SJCRH30 (cell line): ENCODE data around the gene TM9SF4. TPM values are rescaled to one million over a fixed set of nuclear protein-coding genes. Genes with fewer than 3 reads are reported as not detected.

Source experiments
- DNase-seq, 2 experiments: peaks; one replicate each; pipeline ENCODE4 v3.0.0-alpha.2; 2015 to 2020
- H3K27ac ChIP-seq: fragments of 250-450 bp; sonication (Bioruptor Pico); 2 replicates; pipeline ENCODE4 v1.5.1; 2020; ENCODE audit warnings: mild to moderate bottlenecking, moderate library complexity
- H3K27me3 ChIP-seq: fragments of 250-450 bp; sonication (Bioruptor Pico); 2 replicates; pipeline ENCODE4 v1.5.1; 2020; ENCODE audit warnings: mild to moderate bottlenecking, moderate library complexity
- H3K36me3 ChIP-seq: fragments of 250-450 bp; sonication (Bioruptor Pico); 2 replicates; pipeline ENCODE4 v1.5.1; 2020; ENCODE audit warnings: mild to moderate bottlenecking, moderate library complexity
- H3K4me1 ChIP-seq: fragments of 250-450 bp; sonication (Bioruptor Pico); 2 replicates; pipeline ENCODE4 v1.5.1; 2020; ENCODE audit warnings: mild to moderate bottlenecking, moderate library complexity
- H3K4me3 ChIP-seq: fragments of 250-450 bp; sonication (Bioruptor Pico); 2 replicates; pipeline ENCODE4 v1.5.1; 2020; ENCODE audit warnings: mild to moderate bottlenecking, moderate library complexity
- H3K9me3 ChIP-seq: fragments of 250-450 bp; sonication (Bioruptor Pico); replicated peaks from 2 replicates; pipeline ENCODE4 v1.5.1; 2020; ENCODE audit warnings: mild to moderate bottlenecking, moderate library complexity
- total RNA-seq: library from RNA; depleted of rRNA; stranded (reverse); fragments of >200 nt; shearing (Covaris generic); gene quantifications from 2 replicates; pipeline ENCODE4 v1.2.3, GENCODE V29; 2014

Gene TM9SF4
- total RNA-seq, 1 experiment from 2014 or later, result 40.0 TPM

- H3K4me3 ChIP-seq, result peak overlapping the region; percentile 95
- peaks cover 29% of the 10 kb centered on the region for H3K4me1 ChIP-seq
- H3K27me3 ChIP-seq, result no peaks in the 10 kb centered on the region
- no peak overlapping the region for H3K27ac ChIP-seq
- DNase-seq, result no peak
- no peaks in the 10 kb centered on the region for H3K9me3 ChIP-seq
- peaks cover 23% of the 10 kb centered on the region for H3K36me3 ChIP-seq
Measured at GRCh38 chr20:32205843-32206759, 96.6 kb downstream of the TM9SF4 start.

- Histone ChIP-seq H3K4me1 (peaks cover 29% of the 10 kb centered on the region), H3K27ac (peak overlapping the region; percentile 51), H3K27me3 (no peaks in the 10 kb centered on the region), H3K36me3 (peaks cover 21% of the 10 kb centered on the region; the same call in 1 of the 2 replicates), H3K9me3 (no peaks in the 10 kb centered on the region), H3K4me3 (peak overlapping the region; percentile 95)
- peak; percentile 17 to 41 for DNase-seq
Measured at GRCh38 chr20:32206760-32207625, 97.5 kb downstream of the TM9SF4 start.

GRCh38 chr20:32207626-32208498 is 98.3 kb downstream of the TM9SF4 start, which contains the start of the genes PLAGL2 and POFUT1:
PLAGL2 (minus strand) TSS chr20:32207743; CDS start chr20:32202178, 5,565 bp downstream.
POFUT1 (plus strand) TSS chr20:32207880; CDS start chr20:32207942, 62 bp downstream.
- Histone ChIP-seq H3K36me3 (peaks cover 22% of the 10 kb centered on the region; the same call in 1 of the 2 replicates), H3K27me3 (no peaks in the 10 kb centered on the region), H3K27ac (peak within 1 kb of the TSS; percentile 66), H3K4me1 (peaks cover 29% of the 10 kb centered on the region), H3K9me3 (no peaks in the 10 kb centered on the region), H3K4me3 (peak within 1 kb of the TSS; percentile 95)
- peak; percentile 90 to 94 for DNase-seq

- Histone ChIP-seq H3K36me3 (peaks cover 22% of the 10 kb centered on the region), H3K9me3 (no peaks in the 10 kb centered on the region), H3K4me3 (peak overlapping the region; percentile 95), H3K27ac (no peak overlapping the region), H3K27me3 (no peaks in the 10 kb centered on the region), H3K4me1 (peaks cover 29% of the 10 kb centered on the region)
- peak in 1 of 2 experiments; percentile 33 for DNase-seq
Measured at GRCh38 chr20:32208499-32209154, 99.1 kb downstream of the TM9SF4 start.

GRCh38 chr20:32209850-32210605 is 100.5 kb downstream of the TM9SF4 start:
- peak overlapping the region; percentile 54 for H3K27ac ChIP-seq
- H3K36me3 ChIP-seq, result peaks cover 28% of the 10 kb centered on the region
- H3K9me3 ChIP-seq, result no peaks in the 10 kb centered on the region
- H3K4me3 ChIP-seq, result no peak overlapping the region
- peaks cover 29% of the 10 kb centered on the region for H3K4me1 ChIP-seq
- peak; percentile 53 to 79 for DNase-seq
- no peaks in the 10 kb centered on the region for H3K27me3 ChIP-seq

GRCh38 chr20:32213870-32214269 is 104.4 kb downstream of the TM9SF4 start:
- no peak overlapping the region for H3K4me3 ChIP-seq
- no peak for DNase-seq
- no peaks in the 10 kb centered on the region for H3K9me3 ChIP-seq
- H3K36me3 ChIP-seq, result peaks cover 55% of the 10 kb centered on the region
- H3K27me3 ChIP-seq, result no peaks in the 10 kb centered on the region
- H3K4me1 ChIP-seq, result peaks cover 20% of the 10 kb centered on the region
- H3K27ac ChIP-seq, result no peak overlapping the region

GRCh38 chr20:32215147-32215546 is 105.6 kb downstream of the TM9SF4 start:
- DNase-seq, result no peak
- Histone ChIP-seq H3K4me3 (no peak overlapping the region), H3K27me3 (no peaks in the 10 kb centered on the region), H3K36me3 (peaks cover 61% of the 10 kb centered on the region), H3K27ac (no peak overlapping the region), H3K4me1 (peaks cover 8% of the 10 kb centered on the region), H3K9me3 (no peaks in the 10 kb centered on the region)

- H3K27ac ChIP-seq, result no peak overlapping the region
- peaks cover 2% of the 10 kb centered on the region; the same call in 1 of the 2 replicates for H3K4me1 ChIP-seq
- no peak overlapping the region for H3K4me3 ChIP-seq
- no peaks in the 10 kb centered on the region for H3K9me3 ChIP-seq
- H3K36me3 ChIP-seq, result peaks cover 60% of the 10 kb centered on the region
- no peaks in the 10 kb centered on the region for H3K27me3 ChIP-seq
- DNase-seq, result no peak
Measured at GRCh38 chr20:32215729-32216128, 106.2 kb downstream of the TM9SF4 start.

- Histone ChIP-seq H3K36me3 (peaks cover 60% of the 10 kb centered on the region), H3K27ac (no peak overlapping the region), H3K4me1 (no peaks in the 10 kb centered on the region), H3K9me3 (no peaks in the 10 kb centered on the region), H3K27me3 (no peaks in the 10 kb centered on the region), H3K4me3 (no peak overlapping the region)
- DNase-seq, result no peak
Measured at GRCh38 chr20:32216179-32217142, 106.9 kb downstream of the TM9SF4 start.
